ENCODE data around the gene VBP1.
"Not testable (repeated sequence)": the region's sequence is repeated elsewhere in the genome, so short reads cannot be mapped to it uniquely, and the experiment has no call there.

The VBP1 gene

GRCh38 chrX:155215443-155216178, 649 bp upstream of the VBP1 start:
- no peak for TF ChIP-seq CTCF (IDR thresholded peaks at IDR 0.05; ENCODE audit: low read depth, low read length)
- H3K4me3 ChIP-seq (ENCODE audit: low read depth, low read length) = peak overlapping the region; percentile 75

- no peak for TF ChIP-seq CTCF (IDR thresholded peaks at IDR 0.05; ENCODE audit: low read depth, low read length)
- peak overlapping the region; percentile 75 for H3K4me3 ChIP-seq (ENCODE audit: low read depth, low read length)
Measured at GRCh38 chrX:155216940-155217440, 730 bp downstream of the VBP1 start.

- TF ChIP-seq CTCF (IDR thresholded peaks at IDR 0.05; ENCODE audit: low read depth, low read length) = no peak
- no peak overlapping the region for H3K4me3 ChIP-seq (ENCODE audit: low read depth, low read length)
Measured at GRCh38 chrX:155218777-155219176, 2.5 kb downstream of the VBP1 start.

GRCh38 chrX:155221351-155221750, 5.1 kb downstream of the VBP1 start:
- no peak for TF ChIP-seq CTCF (IDR thresholded peaks at IDR 0.05; ENCODE audit: low read depth, low read length)
- no peak overlapping the region for H3K4me3 ChIP-seq (ENCODE audit: low read depth, low read length)

- not testable (repeated sequence) for H3K4me3 ChIP-seq (ENCODE audit: low read depth, low read length)
Measured at GRCh38 chrX:155223746-155224145, 7.5 kb downstream of the VBP1 start.

GRCh38 chrX:155225774-155226173, 9.5 kb downstream of the VBP1 start:
- H3K4me3 ChIP-seq (ENCODE audit: low read depth, low read length) = no peak overlapping the region
- no peak for TF ChIP-seq CTCF (IDR thresholded peaks at IDR 0.05; ENCODE audit: low read depth, low read length)

- TF ChIP-seq CTCF (IDR thresholded peaks at IDR 0.05; ENCODE audit: low read depth, low read length) = no peak
- H3K4me3 ChIP-seq (ENCODE audit: low read depth, low read length) = no peak overlapping the region
Measured at GRCh38 chrX:155231163-155231562, 14.9 kb downstream of the VBP1 start.

- no peak overlapping the region for H3K4me3 ChIP-seq (ENCODE audit: low read depth, low read length)
- no peak for TF ChIP-seq CTCF (IDR thresholded peaks at IDR 0.05; ENCODE audit: low read depth, low read length)
Measured at GRCh38 chrX:155235891-155236290, 19.6 kb downstream of the VBP1 start.

Measured in WI38 (cell line).